ENCODE measurements around the gene DLGAP1. TPM values are rescaled to one million over a fixed set of nuclear protein-coding genes. Genes with fewer than 3 reads are reported as not detected.
A peak's percentile ranks its signal among the peaks of the same experiment; 100 is the strongest.

The DLGAP1 gene
- total and polyA plus RNA-seq, 10 of the 15 experiments (the other 5 are each of a cell fraction or from before 2014, with no cell fraction given), result 0.23 to 27.6 (median 1.9) TPM

DNA sequence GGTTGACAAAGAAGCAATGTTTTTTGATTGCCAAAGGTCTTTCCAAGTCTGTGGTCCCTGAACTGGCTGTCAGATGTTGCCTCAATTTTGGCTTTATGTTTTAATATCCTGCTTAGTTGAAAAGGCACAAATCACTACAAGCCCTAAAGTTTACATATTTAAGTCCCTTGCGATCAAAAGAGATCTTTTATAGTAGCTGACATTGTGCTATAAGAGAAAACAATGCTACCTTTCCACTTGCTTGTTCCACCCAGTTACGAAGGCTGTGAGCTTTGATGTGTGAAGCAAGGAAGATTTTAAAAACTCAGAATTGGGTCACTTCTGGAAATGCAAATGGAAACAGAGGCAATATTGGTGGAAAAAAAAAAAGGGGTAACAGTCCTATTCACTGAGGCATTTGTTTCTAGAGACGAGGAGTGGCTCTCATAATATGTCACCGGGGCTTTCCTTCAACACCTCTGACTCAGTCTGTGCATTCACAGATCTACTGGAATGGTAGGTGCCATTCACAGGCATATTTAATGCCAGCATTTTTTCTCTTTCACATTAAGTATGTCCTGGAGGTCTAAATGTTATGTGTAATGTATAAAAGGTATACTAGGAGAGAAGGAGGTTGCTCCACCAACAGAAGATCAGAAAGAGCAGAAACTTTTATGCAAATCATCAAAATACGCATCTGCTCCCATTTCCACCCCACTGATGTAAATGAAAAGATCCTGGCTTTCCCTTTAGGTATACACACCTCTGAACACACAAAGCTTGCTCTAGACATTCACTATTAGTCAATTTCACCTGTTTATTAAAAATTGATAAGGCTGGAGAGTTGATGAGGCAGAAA is 913.3 kb downstream of the DLGAP1 start (continued):
- TF ChIP-seq, protein P1, sequence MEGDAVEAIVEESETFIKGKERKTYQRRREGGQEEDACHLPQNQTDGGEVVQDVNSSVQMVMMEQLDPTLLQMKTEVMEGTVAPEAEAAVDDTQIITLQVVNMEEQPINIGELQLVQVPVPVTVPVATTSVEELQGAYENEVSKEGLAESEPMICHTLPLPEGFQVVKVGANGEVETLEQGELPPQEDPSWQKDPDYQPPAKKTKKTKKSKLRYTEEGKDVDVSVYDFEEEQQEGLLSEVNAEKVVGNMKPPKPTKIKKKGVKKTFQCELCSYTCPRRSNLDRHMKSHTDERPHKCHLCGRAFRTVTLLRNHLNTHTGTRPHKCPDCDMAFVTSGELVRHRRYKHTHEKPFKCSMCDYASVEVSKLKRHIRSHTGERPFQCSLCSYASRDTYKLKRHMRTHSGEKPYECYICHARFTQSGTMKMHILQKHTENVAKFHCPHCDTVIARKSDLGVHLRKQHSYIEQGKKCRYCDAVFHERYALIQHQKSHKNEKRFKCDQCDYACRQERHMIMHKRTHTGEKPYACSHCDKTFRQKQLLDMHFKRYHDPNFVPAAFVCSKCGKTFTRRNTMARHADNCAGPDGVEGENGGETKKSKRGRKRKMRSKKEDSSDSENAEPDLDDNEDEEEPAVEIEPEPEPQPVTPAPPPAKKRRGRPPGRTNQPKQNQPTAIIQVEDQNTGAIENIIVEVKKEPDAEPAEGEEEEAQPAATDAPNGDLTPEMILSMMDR (IDR thresholded peaks at IDR 0.05 in 2 of 3, conservative IDR thresholded peaks at IDR 0.05 in 1 of 3; ENCODE audit: control insufficient read depth in 2 of 3, extremely low read depth in 1 of 3, insufficient read depth in 1 of 3, low read depth in 3 of 3, low read length in 3 of 3), result no peak
- TF ChIP-seq EP300 (IDR thresholded peaks at IDR 0.05; ENCODE audit: borderline replicate concordance in 1 of 2, control insufficient read depth in 1 of 2, low read depth in 2 of 2, low read length in 2 of 2), result peak; percentile 65 to 81; a peak in 3 of 4 replicates
- TF ChIP-seq HDAC6 (IDR thresholded peaks at IDR 0.05; ENCODE audit: unreplicated experiment), result no peak
- TF ChIP-seq RCOR1 (conservative IDR thresholded peaks at IDR 0.05; ENCODE audit: low read depth, low read length), result no peak
- peak; percentile 18 for TF ChIP-seq SP1 (IDR thresholded peaks at IDR 0.05; ENCODE audit: low read depth, low read length)
- TF ChIP-seq, protein P2, sequence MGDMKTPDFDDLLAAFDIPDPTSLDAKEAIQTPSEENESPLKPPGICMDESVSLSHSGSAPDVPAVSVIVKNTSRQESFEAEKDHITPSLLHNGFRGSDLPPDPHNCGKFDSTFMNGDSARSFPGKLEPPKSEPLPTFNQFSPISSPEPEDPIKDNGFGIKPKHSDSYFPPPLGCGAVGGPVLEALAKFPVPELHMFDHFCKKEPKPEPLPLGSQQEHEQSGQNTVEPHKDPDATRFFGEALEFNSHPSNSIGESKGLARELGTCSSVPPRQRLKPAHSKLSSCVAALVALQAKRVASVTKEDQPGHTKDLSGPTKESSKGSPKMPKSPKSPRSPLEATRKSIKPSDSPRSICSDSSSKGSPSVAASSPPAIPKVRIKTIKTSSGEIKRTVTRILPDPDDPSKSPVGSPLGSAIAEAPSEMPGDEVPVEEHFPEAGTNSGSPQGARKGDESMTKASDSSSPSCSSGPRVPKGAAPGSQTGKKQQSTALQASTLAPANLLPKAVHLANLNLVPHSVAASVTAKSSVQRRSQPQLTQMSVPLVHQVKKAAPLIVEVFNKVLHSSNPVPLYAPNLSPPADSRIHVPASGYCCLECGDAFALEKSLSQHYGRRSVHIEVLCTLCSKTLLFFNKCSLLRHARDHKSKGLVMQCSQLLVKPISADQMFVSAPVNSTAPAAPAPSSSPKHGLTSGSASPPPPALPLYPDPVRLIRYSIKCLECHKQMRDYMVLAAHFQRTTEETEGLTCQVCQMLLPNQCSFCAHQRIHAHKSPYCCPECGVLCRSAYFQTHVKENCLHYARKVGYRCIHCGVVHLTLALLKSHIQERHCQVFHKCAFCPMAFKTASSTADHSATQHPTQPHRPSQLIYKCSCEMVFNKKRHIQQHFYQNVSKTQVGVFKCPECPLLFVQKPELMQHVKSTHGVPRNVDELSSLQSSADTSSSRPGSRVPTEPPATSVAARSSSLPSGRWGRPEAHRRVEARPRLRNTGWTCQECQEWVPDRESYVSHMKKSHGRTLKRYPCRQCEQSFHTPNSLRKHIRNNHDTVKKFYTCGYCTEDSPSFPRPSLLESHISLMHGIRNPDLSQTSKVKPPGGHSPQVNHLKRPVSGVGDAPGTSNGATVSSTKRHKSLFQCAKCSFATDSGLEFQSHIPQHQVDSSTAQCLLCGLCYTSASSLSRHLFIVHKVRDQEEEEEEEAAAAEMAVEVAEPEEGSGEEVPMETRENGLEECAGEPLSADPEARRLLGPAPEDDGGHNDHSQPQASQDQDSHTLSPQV (IDR thresholded peaks at IDR 0.05), result no peak
- TF ChIP-seq, protein P3, sequence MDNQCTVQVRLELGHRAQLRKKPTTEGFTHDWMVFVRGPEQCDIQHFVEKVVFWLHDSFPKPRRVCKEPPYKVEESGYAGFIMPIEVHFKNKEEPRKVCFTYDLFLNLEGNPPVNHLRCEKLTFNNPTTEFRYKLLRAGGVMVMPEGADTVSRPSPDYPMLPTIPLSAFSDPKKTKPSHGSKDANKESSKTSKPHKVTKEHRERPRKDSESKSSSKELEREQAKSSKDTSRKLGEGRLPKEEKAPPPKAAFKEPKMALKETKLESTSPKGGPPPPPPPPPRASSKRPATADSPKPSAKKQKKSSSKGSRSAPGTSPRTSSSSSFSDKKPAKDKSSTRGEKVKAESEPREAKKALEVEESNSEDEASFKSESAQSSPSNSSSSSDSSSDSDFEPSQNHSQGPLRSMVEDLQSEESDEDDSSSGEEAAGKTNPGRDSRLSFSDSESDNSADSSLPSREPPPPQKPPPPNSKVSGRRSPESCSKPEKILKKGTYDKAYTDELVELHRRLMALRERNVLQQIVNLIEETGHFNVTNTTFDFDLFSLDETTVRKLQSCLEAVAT (IDR thresholded peaks at IDR 0.05), result no peak
- TF ChIP-seq SUPT20H (IDR thresholded peaks at IDR 0.05; ENCODE audit: borderline replicate concordance, control insufficient read depth, low read depth, low read length), result no peak
